Measurements from ENCODE around the gene LAMB3.

- TF ChIP-seq CTCF (IDR thresholded peaks at IDR 0.05) (no peak), POLR2A (IDR thresholded peaks at IDR 0.05) (no peak)
Observed at GRCh38 chr1:209686322-209686721, 34.1 kb upstream of the LAMB3 start.

Data from lower leg skin (tissue), 3 donors.